Hepatocyte (in vitro differentiated cells): ENCODE results near the gene NELFCD.

ENCODE experiments used
- EZH2 ChIP-seq: fragments of 200-600 bp; sonication (generic); IDR thresholded peaks from 2 replicates; pipeline ENCODE4 v1.6.1; 2016; ENCODE audit warnings: antibody characterized with exemption, mild to moderate bottlenecking, borderline replicate concordance
- EZH2phosphoT487 ChIP-seq: fragments of 200-600 bp; sonication (generic); IDR thresholded peaks from one replicate; pipeline ENCODE4 v1.6.1; 2018; ENCODE audit warnings: antibody characterized with exemption, mild to moderate bottlenecking, low read depth, moderate library complexity; ENCODE audit not compliant: unreplicated experiment, severe bottlenecking
- TF ChIP-seq, protein P1 (sequence below): fragments of 200-600 bp; sonication (generic); IDR thresholded peaks from 2 replicates; pipeline ENCODE4 v1.5.1; 2016; ENCODE audit warnings: antibody characterized with exemption, mild to moderate bottlenecking; ENCODE audit not compliant: poor library complexity

DNA sequence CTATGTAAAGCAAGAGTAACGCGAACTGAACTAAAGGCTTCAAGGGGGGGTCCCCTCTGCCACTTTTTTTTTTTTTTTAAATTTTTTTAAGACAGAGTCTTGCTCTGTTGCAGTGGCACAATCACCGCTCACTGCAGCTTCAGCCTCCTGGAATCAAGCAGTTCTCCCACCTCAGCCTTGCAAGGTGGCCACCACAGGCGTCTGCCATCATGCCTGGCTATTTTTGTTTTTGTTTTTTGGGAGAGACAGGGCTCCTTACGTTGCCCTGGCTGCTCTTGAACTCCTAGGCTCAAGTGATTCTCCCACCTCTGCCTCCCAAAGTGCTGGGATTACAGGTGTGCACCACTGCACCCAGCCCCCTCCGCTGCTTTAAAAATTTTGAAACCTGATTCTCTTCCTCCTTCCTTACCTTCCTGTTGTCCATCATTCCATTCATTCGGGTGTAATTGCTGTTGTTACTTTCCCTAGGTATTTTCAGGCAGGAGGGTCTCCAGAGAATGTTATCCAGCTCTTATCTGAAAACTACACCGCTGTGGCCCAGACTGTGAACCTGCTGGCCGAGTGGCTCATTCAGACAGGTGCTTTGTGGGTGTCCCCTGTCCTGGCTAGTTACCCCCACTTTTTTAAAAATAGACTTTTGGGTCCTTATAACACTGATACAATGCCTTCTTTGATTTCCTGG is 5.4 kb downstream of the NELFCD start:
- TF ChIP-seq, protein P1, sequence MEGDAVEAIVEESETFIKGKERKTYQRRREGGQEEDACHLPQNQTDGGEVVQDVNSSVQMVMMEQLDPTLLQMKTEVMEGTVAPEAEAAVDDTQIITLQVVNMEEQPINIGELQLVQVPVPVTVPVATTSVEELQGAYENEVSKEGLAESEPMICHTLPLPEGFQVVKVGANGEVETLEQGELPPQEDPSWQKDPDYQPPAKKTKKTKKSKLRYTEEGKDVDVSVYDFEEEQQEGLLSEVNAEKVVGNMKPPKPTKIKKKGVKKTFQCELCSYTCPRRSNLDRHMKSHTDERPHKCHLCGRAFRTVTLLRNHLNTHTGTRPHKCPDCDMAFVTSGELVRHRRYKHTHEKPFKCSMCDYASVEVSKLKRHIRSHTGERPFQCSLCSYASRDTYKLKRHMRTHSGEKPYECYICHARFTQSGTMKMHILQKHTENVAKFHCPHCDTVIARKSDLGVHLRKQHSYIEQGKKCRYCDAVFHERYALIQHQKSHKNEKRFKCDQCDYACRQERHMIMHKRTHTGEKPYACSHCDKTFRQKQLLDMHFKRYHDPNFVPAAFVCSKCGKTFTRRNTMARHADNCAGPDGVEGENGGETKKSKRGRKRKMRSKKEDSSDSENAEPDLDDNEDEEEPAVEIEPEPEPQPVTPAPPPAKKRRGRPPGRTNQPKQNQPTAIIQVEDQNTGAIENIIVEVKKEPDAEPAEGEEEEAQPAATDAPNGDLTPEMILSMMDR, result no peak
- TF ChIP-seq EZH2phosphoT487 (no peak), EZH2 (no peak)
